Right atrium auricular region (tissue), 2 donors: ENCODE data around the gene QPCTL. TPM values are rescaled to one million over a fixed set of nuclear protein-coding genes. Genes with fewer than 3 reads are reported as not detected.
"Not testable (repeated sequence)": the region's sequence is repeated elsewhere in the genome, so short reads cannot be mapped to it uniquely, and the experiment has no call there.

Experiments used
- DNase-seq: peaks from one replicate; pipeline ENCODE4 v3.0.0-alpha.2; 2019; ENCODE audit warnings: low spot score
- H3K27ac ChIP-seq, 2 donors: fragments of 200-600 bp; sonication (generic); 1 replicate in 1 of 2; 2 replicates in 1 of 2; pipeline ENCODE4 v1.5.1; 2016 to 2019
- H3K27me3 ChIP-seq, 2 donors: fragments of 200-600 bp; sonication (generic); one replicate each; pipeline versions ENCODE4 v1.5.1 to v1.6.0; 2017 to 2019
- H3K36me3 ChIP-seq: fragments of 200-600 bp; sonication (generic); one replicate; pipeline ENCODE4 v1.5.1; 2016
- H3K4me1 ChIP-seq, 2 donors: fragments of 200-600 bp; sonication (generic); one replicate each; pipeline versions ENCODE4 v1.5.1 to v1.6.0; 2017 to 2019
- H3K4me3 ChIP-seq, 2 donors: fragments of 200-600 bp; sonication (generic); 1 replicate in 1 of 2; 2 replicates in 1 of 2; pipeline ENCODE4 v1.5.1; 2017 to 2019; ENCODE audit warnings: mild to moderate bottlenecking in 1 of 2, moderate library complexity in 1 of 2
- H3K9me3 ChIP-seq, 2 donors: fragments of 200-600 bp; sonication (generic); one replicate each; pipeline ENCODE4 v1.5.1; 2019
- total RNA-seq, 2 donors: library from RNA; depleted of rRNA; stranded (reverse); fragments of >200 nt; gene quantifications; one replicate each; pipeline ENCODE4 v1.1.0, GENCODE V29; 2016
- TF ChIP-seq, protein P1 (sequence below), 2 donors: fragments of 200-600 bp; sonication (generic); IDR thresholded peaks; one replicate each; pipeline ENCODE4 v1.5.1; 2019; ENCODE audit warnings: antibody characterized with exemption in 2 of 2

QPCTL gene
- total RNA-seq, 2 donors from 2014 or later: 2.4 to 3.0 TPM

- H3K9me3 ChIP-seq: no peaks in the 10 kb centered on the region
- no peak overlapping the region for H3K27ac ChIP-seq
- DNase-seq: peak; percentile 70
- peak overlapping the region; percentile 29 to 47 for H3K4me3 ChIP-seq
- peaks cover 0 to 29% of the 10 kb centered on the region in 2 donors for H3K4me1 ChIP-seq
- no peaks in the 10 kb centered on the region for H3K36me3 ChIP-seq
- TF ChIP-seq, protein P1, sequence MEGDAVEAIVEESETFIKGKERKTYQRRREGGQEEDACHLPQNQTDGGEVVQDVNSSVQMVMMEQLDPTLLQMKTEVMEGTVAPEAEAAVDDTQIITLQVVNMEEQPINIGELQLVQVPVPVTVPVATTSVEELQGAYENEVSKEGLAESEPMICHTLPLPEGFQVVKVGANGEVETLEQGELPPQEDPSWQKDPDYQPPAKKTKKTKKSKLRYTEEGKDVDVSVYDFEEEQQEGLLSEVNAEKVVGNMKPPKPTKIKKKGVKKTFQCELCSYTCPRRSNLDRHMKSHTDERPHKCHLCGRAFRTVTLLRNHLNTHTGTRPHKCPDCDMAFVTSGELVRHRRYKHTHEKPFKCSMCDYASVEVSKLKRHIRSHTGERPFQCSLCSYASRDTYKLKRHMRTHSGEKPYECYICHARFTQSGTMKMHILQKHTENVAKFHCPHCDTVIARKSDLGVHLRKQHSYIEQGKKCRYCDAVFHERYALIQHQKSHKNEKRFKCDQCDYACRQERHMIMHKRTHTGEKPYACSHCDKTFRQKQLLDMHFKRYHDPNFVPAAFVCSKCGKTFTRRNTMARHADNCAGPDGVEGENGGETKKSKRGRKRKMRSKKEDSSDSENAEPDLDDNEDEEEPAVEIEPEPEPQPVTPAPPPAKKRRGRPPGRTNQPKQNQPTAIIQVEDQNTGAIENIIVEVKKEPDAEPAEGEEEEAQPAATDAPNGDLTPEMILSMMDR (IDR thresholded peaks at IDR 0.05): no peak
- peaks cover 6 to 14% of the 10 kb centered on the region in 2 donors for H3K27me3 ChIP-seq
Observed at GRCh38 chr19:45677351-45678230, 14.9 kb upstream of the QPCTL start.

GRCh38 chr19:45681391-45682015 is 11.0 kb upstream of the QPCTL start:
- peaks cover 6 to 14% of the 10 kb centered on the region in 2 donors for H3K27me3 ChIP-seq
- H3K27ac ChIP-seq: peak overlapping the region; percentile 71 to 74
- peaks cover 8% of the 10 kb centered on the region for H3K36me3 ChIP-seq
- H3K4me3 ChIP-seq: peak overlapping the region; percentile 23 to 44
- DNase-seq: peak; percentile 92
- TF ChIP-seq, protein P1 (IDR thresholded peaks at IDR 0.05): peak; percentile 97 to 99
- no peaks in the 10 kb centered on the region for H3K9me3 ChIP-seq
- H3K4me1 ChIP-seq: peaks cover 0 to 29% of the 10 kb centered on the region in 2 donors

- DNase-seq: no peak
- peaks cover 0 to 23% of the 10 kb centered on the region in 2 donors for H3K4me1 ChIP-seq
- peaks cover 6 to 9% of the 10 kb centered on the region in 2 donors for H3K27me3 ChIP-seq
- H3K36me3 ChIP-seq: peaks cover 15% of the 10 kb centered on the region
- H3K4me3 ChIP-seq: peak overlapping the region in 1 of 2 donors; percentile 44
- H3K27ac ChIP-seq: peak overlapping the region; percentile 71 to 74
- TF ChIP-seq, protein P1 (IDR thresholded peaks at IDR 0.05): no peak
- no peaks in the 10 kb centered on the region for H3K9me3 ChIP-seq
Observed at GRCh38 chr19:45682117-45682516, 10.3 kb upstream of the QPCTL start.

DNA sequence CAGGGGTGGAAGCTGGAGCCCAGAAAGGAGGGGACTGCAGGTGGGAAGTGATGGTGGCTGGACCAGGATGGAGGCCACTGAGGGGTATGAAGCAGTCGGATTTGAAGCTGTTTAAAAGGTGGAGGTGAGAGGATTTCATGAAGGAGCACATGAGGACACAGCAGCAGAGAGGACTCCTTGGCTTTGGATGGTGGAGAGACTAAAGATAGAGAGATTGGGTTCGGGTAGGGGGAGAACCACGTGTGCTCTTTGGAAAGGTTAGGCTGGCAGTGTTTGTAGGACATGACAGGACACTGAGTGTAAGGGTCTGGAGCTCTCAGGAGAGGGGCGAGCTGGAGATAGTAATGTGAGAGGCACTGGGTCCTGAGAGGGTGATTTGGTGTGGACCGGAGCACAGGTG is 9.6 kb upstream of the QPCTL start:
- Histone ChIP-seq H3K9me3 (no peaks in the 10 kb centered on the region), H3K4me3 (no peak overlapping the region), H3K36me3 (peaks cover 22% of the 10 kb centered on the region), H3K27me3 (peaks cover 1 to 4% of the 10 kb centered on the region in 2 donors), H3K4me1 (peaks cover 0 to 15% of the 10 kb centered on the region in 2 donors), H3K27ac (no peak overlapping the region)
- DNase-seq: no peak
- TF ChIP-seq, protein P1 (IDR thresholded peaks at IDR 0.05): no peak

DNA sequence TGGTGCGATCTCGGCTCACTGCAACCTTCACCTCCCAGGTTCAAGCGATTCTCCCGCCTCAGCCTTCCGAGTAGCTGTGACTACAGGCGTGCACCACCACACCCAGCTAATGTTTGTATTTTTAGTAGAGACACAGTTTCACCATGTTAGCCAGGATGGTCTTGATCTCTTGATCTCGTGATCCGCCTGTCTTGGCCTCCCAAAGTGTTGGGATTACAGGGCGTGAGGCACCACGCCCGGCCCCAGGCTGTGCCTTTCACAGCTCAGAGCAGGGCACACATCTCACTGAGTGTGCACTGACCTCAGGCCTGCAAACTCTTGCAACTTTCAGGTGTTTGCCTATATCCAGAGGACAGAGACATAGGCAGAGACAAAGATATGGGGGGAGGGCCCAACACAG is 7.4 kb upstream of the QPCTL start:
- not testable (repeated sequence) for H3K4me3 ChIP-seq, H3K9me3 ChIP-seq, H3K27me3 ChIP-seq, H3K27ac ChIP-seq, DNase-seq
- H3K36me3 ChIP-seq: peaks cover 30% of the 10 kb centered on the region
- peaks cover 0 to 13% of the 10 kb centered on the region in 2 donors for H3K4me1 ChIP-seq

GRCh38 chr19:45687599-45687998 is 4.9 kb upstream of the QPCTL start:
- H3K4me1 ChIP-seq: peaks cover 0 to 8% of the 10 kb centered on the region in 2 donors
- DNase-seq: no peak
- no peaks in the 10 kb centered on the region for H3K9me3 ChIP-seq
- H3K36me3 ChIP-seq: peaks cover 30% of the 10 kb centered on the region
- H3K27me3 ChIP-seq: no peaks in the 10 kb centered on the region
- H3K27ac ChIP-seq: no peak overlapping the region
- TF ChIP-seq, protein P1 (IDR thresholded peaks at IDR 0.05): no peak
- H3K4me3 ChIP-seq: no peak overlapping the region
